HCT116 (cell line): ENCODE measurements around the gene S1PR1. TPM values are rescaled to one million over a fixed set of nuclear protein-coding genes. Genes with fewer than 3 reads are reported as not detected.

ENCODE experiments used
- ATAC-seq: fragments of 200-7000 bp; cut with Tn5 transposase; 2 replicates; pipeline ENCODE4 v1.9.1; 2020; ENCODE audit warnings: mild to moderate bottlenecking, moderate library complexity
- BruUV-seq: library from RNA; stranded (reverse); fragments of 400-500 nt; replicated peaks from 2 replicates; lab custom pipeline; 2021; lab: Mats Ljungman, UMichigan
- CTCF ChIA-PET: fragments of 300-600 bp; sonication (Branson Sonifier 250); formaldehyde crosslinking; loops from one replicate; lab custom pipeline; 2021; ENCODE audit warnings: antibody characterized with exemption; lab: Charles Lee
- POLR2A ChIA-PET: fragments of 300-600, 350-600 bp; sonication (Branson Sonifier 250); formaldehyde crosslinking; loops from one replicate; lab custom pipeline; 2021; ENCODE audit warnings: antibody characterized with exemption; lab: Charles Lee
- RAD21 ChIA-PET, 2 experiments: fragments of 300-600 bp; sonication (Branson Sonifier 250); formaldehyde crosslinking; loops; one replicate each; lab custom pipeline; 2023; ENCODE audit warnings: low total read pairs in 2 of 2; ENCODE audit not compliant: uncharacterized antibody in 2 of 2, unreplicated experiment in 2 of 2, low non-redundant PET in 1 of 2; lab: Charles Lee
- DNase-seq: peaks from one replicate; pipeline ENCODE4 v3.0.0-alpha.2; 2010; ENCODE audit warnings: low read depth, low spot score
- H2AFZ ChIP-seq: fragments of 200-600 bp; shearing (Covaris generic), sonication (generic); 2 replicates; pipeline ENCODE4 v1.6.1; 2017; ENCODE audit warnings: low read depth, mixed run types, mixed read lengths, antibody characterized with exemption, low read length; ENCODE audit not compliant: poor library complexity, severe bottlenecking
- H3K27ac ChIP-seq: 2 replicates; pipeline ENCODE4 v1.5.1; 2012; ENCODE audit warnings: low read depth, low read length
- H3K27me3 ChIP-seq: fragments of 200-600 bp; sonication (generic); 2 replicates; pipeline ENCODE4 v1.6.1; 2016; ENCODE audit warnings: mixed run types, low read length, mixed read lengths; ENCODE audit not compliant: insufficient read depth
- H3K36me3 ChIP-seq, 2 experiments: fragments of 200-500 bp in 1 of 2; fragments of 200-600 bp in 1 of 2; sonication (Bioruptor generic) in 1 of 2; sonication (generic) in 1 of 2; 2 replicates each; pipeline versions ENCODE4 v1.5.1 to v1.6.1; 2014 to 2016; ENCODE audit warnings: low read length in 2 of 2, inconsistent platforms in 1 of 2, mixed read lengths in 1 of 2, mixed run types in 1 of 2; ENCODE audit not compliant: insufficient read depth in 2 of 2, control insufficient read depth in 1 of 2
- H3K4me1 ChIP-seq, 2 experiments: fragments of 200-600 bp in 1 of 2; sonication (generic) in 1 of 2; 2 replicates each; pipeline versions ENCODE4 v1.5.1 to v1.6.1; 2012 to 2017; ENCODE audit warnings: low read length in 2 of 2, inconsistent platforms in 1 of 2, mild to moderate bottlenecking in 1 of 2, mixed read lengths in 1 of 2, mixed run types in 1 of 2, moderate library complexity in 1 of 2; ENCODE audit not compliant: insufficient read depth in 2 of 2, control insufficient read depth in 1 of 2
- H3K4me2 ChIP-seq: fragments of 200-600 bp; sonication (generic); 2 replicates; pipeline ENCODE4 v1.6.1; 2017; ENCODE audit warnings: mixed run types, low read length, mixed read lengths
- H3K4me3 ChIP-seq, 2 experiments: fragments of 200-600 bp in 1 of 2; sonication (generic) in 1 of 2; replicated peaks in 1 of 2; 2 replicates each; pipeline ENCODE4 v1.5.1; 2011 to 2016; ENCODE audit warnings: low read length in 2 of 2, control low read depth in 1 of 2, low read depth in 1 of 2, mild to moderate bottlenecking in 1 of 2, mixed read lengths in 1 of 2, mixed run types in 1 of 2
- H3K79me2 ChIP-seq: fragments of 200-600 bp; sonication (generic); 2 replicates; pipeline ENCODE4 v1.6.1; 2017; ENCODE audit warnings: mild to moderate bottlenecking, mixed run types, low read length, moderate library complexity, mixed read lengths; ENCODE audit not compliant: insufficient read depth
- H3K9ac ChIP-seq: fragments of 200-600 bp; sonication (generic); 2 replicates; pipeline ENCODE4 v1.6.1; 2016; ENCODE audit warnings: low read length, mixed read lengths
- H3K9me2 ChIP-seq: fragments of 200-600 bp; sonication (generic), shearing (Covaris generic); 2 replicates; pipeline ENCODE4 v1.6.1; 2017; ENCODE audit warnings: mixed run types, mild to moderate bottlenecking, moderate library complexity; ENCODE audit not compliant: insufficient read depth
- H3K9me3 ChIP-seq, 2 experiments: fragments of 200-500 bp in 1 of 2; fragments of 200-600 bp in 1 of 2; sonication (Bioruptor generic) in 1 of 2; sonication (generic) in 1 of 2; 2 replicates each; pipeline ENCODE4 v1.6.1; 2014 to 2017; ENCODE audit warnings: low read length in 2 of 2, mixed read lengths in 2 of 2, inconsistent platforms in 1 of 2, low read depth in 1 of 2, mild to moderate bottlenecking in 1 of 2, mixed run types in 1 of 2, moderate library complexity in 1 of 2; ENCODE audit not compliant: control insufficient read depth in 1 of 2, insufficient read depth in 1 of 2
- H4K20me1 ChIP-seq: fragments of 200-600 bp; sonication (generic), shearing (Covaris generic); 2 replicates; pipeline ENCODE4 v1.6.1; 2017; ENCODE audit warnings: mixed run types, mild to moderate bottlenecking, moderate library complexity; ENCODE audit not compliant: insufficient read depth
- CBX3 ChIP-seq: IDR thresholded peaks from 2 replicates; pipeline ENCODE4 v1.6.1; 2012; ENCODE audit warnings: low read depth
- CEBPB ChIP-seq: IDR thresholded peaks from 2 replicates; pipeline ENCODE4 v1.6.1; 2012; ENCODE audit warnings: low read depth
- CTCF ChIP-seq, 3 experiments: fragments of 200-600 bp in 1 of 3; sonication (generic) in 1 of 3; IDR thresholded peaks in 2 of 3; conservative IDR thresholded peaks in 1 of 3; 2 replicates each; pipeline ENCODE4 v1.5.1; 2012 to 2017; ENCODE audit warnings: low read depth in 2 of 3, low read length in 2 of 3, antibody characterized with exemption in 1 of 3, borderline replicate concordance in 1 of 3, control low read depth in 1 of 3, mild to moderate bottlenecking in 1 of 3, mixed read lengths in 1 of 3, mixed run types in 1 of 3, moderate library complexity in 1 of 3; ENCODE audit not compliant: insufficient read depth in 1 of 3
- EGR1 ChIP-seq: IDR thresholded peaks from 2 replicates; pipeline ENCODE4 v1.6.1; 2012; ENCODE audit warnings: low read depth
- EZH2 ChIP-seq: fragments of 200-600 bp; sonication (generic); IDR thresholded peaks from 2 replicates; pipeline ENCODE4 v1.6.1; 2017; ENCODE audit warnings: antibody characterized with exemption, mixed run types
- POLR2A ChIP-seq: IDR thresholded peaks from 2 replicates; pipeline ENCODE4 v1.7.0; 2011; ENCODE audit warnings: borderline replicate concordance; ENCODE audit not compliant: insufficient read depth, insufficient read length; ENCODE audit errors: extremely low read depth
- POLR2AphosphoS5 ChIP-seq: IDR thresholded peaks from 2 replicates; pipeline ENCODE4 v1.6.1; 2011; ENCODE audit warnings: mild to moderate bottlenecking, low read depth, low read length, moderate library complexity
- RAD21 ChIP-seq: IDR thresholded peaks from 2 replicates; pipeline ENCODE4 v1.6.1; 2012; ENCODE audit warnings: low read depth, mild to moderate bottlenecking
- SIN3A ChIP-seq: IDR thresholded peaks from 2 replicates; pipeline ENCODE4 v1.6.1; 2012; ENCODE audit warnings: low read depth
- SRF ChIP-seq: IDR thresholded peaks from 2 replicates; pipeline ENCODE4 v1.6.1; 2012; ENCODE audit warnings: low read depth
- TCF7L2 ChIP-seq: IDR thresholded peaks from 2 replicates; pipeline ENCODE4 v1.7.0; 2011; ENCODE audit warnings: borderline replicate concordance, inconsistent platforms; ENCODE audit not compliant: insufficient read depth, insufficient read length; ENCODE audit errors: extremely low read depth
- intact Hi-C: fragments of 100-400 bp; cut with micrococcal nuclease; formaldehyde crosslinking; loops from 2 replicates; pipeline ENCODE4 v1.10.0; 2022
- total RNA-seq: library from RNA; stranded (reverse); gene quantifications from one replicate; pipeline ENCODE4 v1.2.1, GENCODE V29; 2021; ENCODE audit not compliant: unreplicated experiment

The S1PR1 gene
- total RNA-seq, 1 experiment from 2014 or later, result 0.61 TPM

DNA sequence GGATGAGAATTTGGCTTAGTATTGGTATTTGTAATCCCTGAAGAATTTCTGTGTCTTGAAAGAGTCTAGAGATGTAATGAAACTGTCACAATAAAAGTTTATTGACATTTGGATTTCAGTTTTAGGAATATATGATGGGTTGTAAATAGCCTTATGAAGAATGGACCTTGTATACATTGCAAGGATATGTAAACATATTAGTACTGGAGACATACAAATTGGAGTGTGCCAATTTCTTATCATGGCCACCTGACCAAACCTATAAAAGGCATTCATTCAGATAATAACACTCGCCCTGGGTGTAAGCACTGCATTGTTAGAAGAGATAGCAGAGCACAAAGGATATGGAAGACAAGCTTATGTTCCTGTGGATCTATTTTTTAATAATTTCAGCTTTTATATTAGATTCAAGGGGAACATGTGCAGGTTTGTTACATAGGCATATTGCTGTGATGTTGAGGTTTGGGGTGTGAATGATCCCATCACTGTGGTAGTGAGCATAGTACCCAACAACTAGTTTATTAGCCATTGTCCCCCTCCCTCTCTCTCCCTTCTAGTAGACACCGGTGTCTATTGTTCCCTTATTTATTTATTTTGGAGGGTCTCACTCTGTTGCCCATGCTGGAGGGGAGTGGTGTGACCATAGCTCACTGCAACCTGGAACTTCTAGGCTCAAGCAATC is 8.6 kb downstream of the S1PR1 start:
- CTCF ChIA-PET, result no interaction called here
- Histone ChIP-seq H3K4me1 (no peaks in the 10 kb centered on the region), H2AFZ (no peak overlapping the region), H3K9me2 (no peaks in the 10 kb centered on the region), H3K79me2 (no peaks in the 10 kb centered on the region), H3K4me3 (no peak overlapping the region), H3K27ac (no peak overlapping the region), H3K36me3 (no peaks in the 10 kb centered on the region), H3K4me2 (no peak overlapping the region), H3K27me3 (no peaks in the 10 kb centered on the region), H4K20me1 (no peaks in the 10 kb centered on the region)
- intact Hi-C loops, result no loop called here
- ATAC-seq, result no peak
- POLR2A ChIA-PET, result no interaction called here
- RAD21 ChIA-PET, result no interaction called here
- no peak for TF ChIP-seq CEBPB
- no peak for TF ChIP-seq EZH2
- TF ChIP-seq, all 23 proteins: peak for 0
- no peaks in the 10 kb centered on the region for H3K9me3 ChIP-seq
- no peak for DNase-seq
- no peak overlapping the region for H3K9ac ChIP-seq
- BruUV-seq, result no TSS peak

DNA sequence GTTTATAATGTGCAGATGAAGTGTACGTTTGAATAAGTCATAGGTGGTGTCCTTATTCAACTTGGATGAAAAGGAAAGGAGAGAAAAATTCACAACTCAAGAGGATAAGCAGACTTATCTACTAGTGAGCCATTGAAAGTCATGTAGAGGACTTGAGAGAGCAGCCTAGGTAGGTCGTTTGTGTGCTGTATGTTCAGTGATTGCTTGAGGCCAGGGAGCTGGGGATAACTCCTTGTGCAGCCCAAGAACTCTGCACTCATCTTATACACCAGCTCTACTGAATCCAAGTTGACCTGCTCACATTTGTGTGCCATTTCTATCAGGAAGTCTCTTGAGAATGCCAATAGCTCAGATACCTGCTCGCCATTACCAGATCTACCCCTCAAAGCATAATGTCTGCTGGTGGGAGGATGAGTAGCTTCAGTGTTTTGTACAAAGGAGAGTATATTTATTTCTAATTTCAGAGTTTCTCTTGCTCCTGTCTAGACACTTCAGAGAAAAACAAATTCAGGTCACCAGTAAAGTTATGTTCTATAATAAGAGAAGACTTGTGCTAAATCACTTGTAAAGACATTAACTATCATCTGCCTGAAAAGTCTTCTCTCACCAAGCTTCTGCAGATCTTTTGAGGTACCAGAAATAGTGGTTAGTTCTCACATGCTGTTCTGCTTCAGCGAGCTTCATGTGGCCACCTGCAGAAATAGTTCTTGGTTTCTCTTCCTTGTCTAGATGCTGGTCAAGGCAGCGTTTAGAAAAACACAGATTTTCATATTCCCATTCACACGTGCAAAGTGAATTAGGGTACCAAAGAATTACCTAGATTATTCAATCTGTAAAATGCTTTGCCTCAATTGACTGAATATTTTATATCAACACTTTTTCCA is 10.8 kb downstream of the S1PR1 start:
- Histone ChIP-seq H3K9me3 (no peaks in the 10 kb centered on the region), H3K9me2 (no peaks in the 10 kb centered on the region), H3K36me3 (no peaks in the 10 kb centered on the region), H2AFZ (no peak overlapping the region), H3K27me3 (no peaks in the 10 kb centered on the region), H3K4me2 (no peak overlapping the region), H3K79me2 (no peaks in the 10 kb centered on the region), H3K9ac (no peak overlapping the region), H3K4me1 (no peaks in the 10 kb centered on the region), H3K4me3 (no peak overlapping the region), H3K27ac (no peak overlapping the region), H4K20me1 (no peaks in the 10 kb centered on the region)
- ChIA-PET POLR2A (no interaction called here), CTCF (interaction anchor here (1.1 to 2.1 kb wide), 2 partner anchors 9 to 41 kb away, joined by 3 to 7 read pairs; no protein-coding TSS in a partner anchor), RAD21 (no interaction called here)
- TF ChIP-seq EZH2 (no peak), TCF7L2 (no peak), CTCF (IDR thresholded peaks at IDR 0.05 in 2 of 3, conservative IDR thresholded peaks at IDR 0.05 in 1 of 3; ENCODE audit: borderline replicate concordance in 1 of 3, insufficient read depth in 1 of 3, low read depth in 2 of 3, low read length in 2 of 3) (no peak), RAD21 (no peak), POLR2A (no peak), SIN3A (no peak), SRF (no peak), EGR1 (no peak), CBX3 (no peak), POLR2AphosphoS5 (no peak)
- ATAC-seq (no peak), DNase-seq (no peak)
- intact Hi-C loops, result no loop called here
- no TSS peak for BruUV-seq
